GM13977 (cell line): ENCODE results near the gene CLRN3.

Experiments used
- DNase-seq: peaks from one replicate; pipeline ENCODE4 v3.0.0; 2012; ENCODE audit warnings: low spot score
- CTCF ChIP-seq: IDR thresholded peaks from 2 replicates; pipeline ENCODE4 v1.5.1; 2012; ENCODE audit warnings: mild to moderate bottlenecking, control low read depth; ENCODE audit not compliant: insufficient read depth; ENCODE audit errors: extremely low read depth, missing control alignments
- in situ Hi-C: fragments of 300-500 bp; cut with MboI; formaldehyde crosslinking; loops from one replicate; pipeline ENCODE4 v1.12.0; 2022; ENCODE audit warnings: low sequenced_read_pairs, low pct_unique_long_range_greater_than_20kb, mixed read lengths, inconsistent platforms; ENCODE audit not compliant: unreplicated experiment

The CLRN3 gene

GRCh38 chr10:127884501-127884900, 8.2 kb downstream of the CLRN3 start:
- DNase-seq: no peak
- in situ Hi-C loops: no loop called here
- TF ChIP-seq CTCF: no peak

GRCh38 chr10:127883516-127883915, 9.2 kb downstream of the CLRN3 start:
- no peak for DNase-seq
- no peak for TF ChIP-seq CTCF
- in situ Hi-C loops: no loop called here

GRCh38 chr10:127882801-127883459, 9.8 kb downstream of the CLRN3 start:
- TF ChIP-seq CTCF: no peak
- DNase-seq: no peak
- in situ Hi-C loops: no loop called here

GRCh38 chr10:127882391-127882790, 10.3 kb downstream of the CLRN3 start:
- DNase-seq: no peak
- in situ Hi-C loops: no loop called here
- no peak for TF ChIP-seq CTCF

GRCh38 chr10:127881262-127881661, 11.5 kb downstream of the CLRN3 start:
- TF ChIP-seq CTCF: no peak
- DNase-seq: no peak
- in situ Hi-C loops: no loop called here

GRCh38 chr10:127880557-127880956, 12.2 kb downstream of the CLRN3 start:
- DNase-seq: no peak
- in situ Hi-C loops: no loop called here
- TF ChIP-seq CTCF: no peak

- in situ Hi-C loops: no loop called here
- DNase-seq: no peak
- no peak for TF ChIP-seq CTCF
These were observed 14.2 kb downstream of the CLRN3 start for GRCh38 chr10:127878475-127879055.
